Thyroid gland (tissue), 4 donors: ENCODE results near the gene SHANK3.

Source experiments
- POLR2A ChIP-seq, 2 donors: fragments of 450-650 bp; IDR thresholded peaks; one replicate each; pipeline ENCODE4 v1.6.1; 2017; ENCODE audit warnings: antibody characterized with exemption in 2 of 2, mild to moderate bottlenecking in 2 of 2, moderate library complexity in 1 of 2
- TF ChIP-seq, protein P1 (sequence below), 6 experiments: fragments of 200-600 bp in 3 of 6; fragments of 450-650 bp in 3 of 6; sonication (generic) in 3 of 6; IDR thresholded peaks; one replicate each; pipeline ENCODE4 v1.5.1; 2016 to 2019; ENCODE audit warnings: antibody characterized with exemption in 6 of 6, mild to moderate bottlenecking in 2 of 6, inconsistent platforms in 1 of 6, moderate library complexity in 1 of 6

DNA sequence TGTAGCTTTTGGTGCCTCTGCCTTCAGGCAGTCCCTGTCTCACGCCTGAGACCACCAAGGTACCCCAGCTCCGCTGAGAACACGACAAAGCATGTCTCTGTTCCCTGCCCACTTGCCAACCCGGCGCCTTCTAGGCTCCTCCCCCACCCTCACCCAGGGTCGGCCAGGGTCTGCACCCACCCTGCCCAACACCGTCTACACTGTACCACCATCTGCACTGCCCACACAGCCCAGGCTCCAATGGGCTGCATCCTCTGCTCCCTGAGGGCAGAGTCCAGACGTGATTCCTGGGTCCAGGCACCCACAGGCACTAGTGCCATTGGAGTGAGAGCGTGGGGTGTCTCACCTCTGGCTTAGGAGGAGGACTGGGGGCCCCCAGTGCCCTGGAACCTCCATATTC lies 42.6 kb downstream of the SHANK3 start:
- TF ChIP-seq, protein P1, sequence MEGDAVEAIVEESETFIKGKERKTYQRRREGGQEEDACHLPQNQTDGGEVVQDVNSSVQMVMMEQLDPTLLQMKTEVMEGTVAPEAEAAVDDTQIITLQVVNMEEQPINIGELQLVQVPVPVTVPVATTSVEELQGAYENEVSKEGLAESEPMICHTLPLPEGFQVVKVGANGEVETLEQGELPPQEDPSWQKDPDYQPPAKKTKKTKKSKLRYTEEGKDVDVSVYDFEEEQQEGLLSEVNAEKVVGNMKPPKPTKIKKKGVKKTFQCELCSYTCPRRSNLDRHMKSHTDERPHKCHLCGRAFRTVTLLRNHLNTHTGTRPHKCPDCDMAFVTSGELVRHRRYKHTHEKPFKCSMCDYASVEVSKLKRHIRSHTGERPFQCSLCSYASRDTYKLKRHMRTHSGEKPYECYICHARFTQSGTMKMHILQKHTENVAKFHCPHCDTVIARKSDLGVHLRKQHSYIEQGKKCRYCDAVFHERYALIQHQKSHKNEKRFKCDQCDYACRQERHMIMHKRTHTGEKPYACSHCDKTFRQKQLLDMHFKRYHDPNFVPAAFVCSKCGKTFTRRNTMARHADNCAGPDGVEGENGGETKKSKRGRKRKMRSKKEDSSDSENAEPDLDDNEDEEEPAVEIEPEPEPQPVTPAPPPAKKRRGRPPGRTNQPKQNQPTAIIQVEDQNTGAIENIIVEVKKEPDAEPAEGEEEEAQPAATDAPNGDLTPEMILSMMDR (IDR thresholded peaks at IDR 0.05): no peak
- TF ChIP-seq POLR2A (IDR thresholded peaks at IDR 0.05): no peak
